ENCODE data around the gene SNX9.

SNX9 gene

DNA sequence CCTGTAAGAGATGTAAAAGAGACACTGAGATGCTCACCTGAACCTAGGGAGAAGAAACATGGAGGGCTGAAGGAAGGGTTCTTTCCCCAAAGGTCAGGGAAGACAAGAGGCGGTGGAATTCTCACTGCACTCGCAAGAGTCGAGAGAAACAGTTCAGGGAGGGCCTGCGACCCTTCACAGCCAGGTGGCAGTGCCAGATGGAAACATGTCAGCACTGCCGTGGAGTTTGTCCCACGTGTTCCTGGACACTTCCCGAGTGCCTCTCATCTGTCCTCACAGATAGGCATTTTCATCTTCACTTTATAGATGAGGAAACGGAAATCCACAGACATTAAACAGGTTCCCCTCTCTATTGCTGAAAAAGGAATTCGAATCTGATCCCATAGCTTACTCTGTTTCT, 88.2 kb downstream of the SNX9 start:
- H3K27me3 ChIP-seq (ENCODE audit: control insufficient read depth in 1 of 2, insufficient read depth in 1 of 2, low read length in 2 of 2) = no peaks in the 10 kb centered on the region
- peak overlapping the region; percentile 2 for H3K27ac ChIP-seq (ENCODE audit: low read length, poor library complexity, severe bottlenecking)
- H3K4me1 ChIP-seq (ENCODE audit: control insufficient read depth, insufficient read depth, low read depth, low read length) = peaks cover 5% of the 10 kb centered on the region
- WGBS = 92% methylated on average over 8 of the region's 9 CpGs
- H3K18ac ChIP-seq (ENCODE audit: low read depth in 1 of 2, low read length in 2 of 2) = no peak overlapping the region
- H2BK120ac ChIP-seq (ENCODE audit: low read depth, low read length) = no peak overlapping the region
- no peak overlapping the region for H3K4me2 ChIP-seq (ENCODE audit: low read length, poor library complexity, severe bottlenecking)
- H3K36me3 ChIP-seq (ENCODE audit: control insufficient read depth in 1 of 2, insufficient read depth in 2 of 2, low read depth in 1 of 2, low read length in 2 of 2) = peaks cover 24 to 94% of the 10 kb centered on the region in 2 experiments
- H3K79me1 ChIP-seq (replicated peaks; ENCODE audit: low read length, poor library complexity, severe bottlenecking) = peaks cover 16% of the 10 kb centered on the region
- H2AFZ ChIP-seq (ENCODE audit: low read depth, low read length) = no peak overlapping the region
- no peak for DNase-seq
- H3K23ac ChIP-seq (ENCODE audit: low read length in 2 of 2) = no peak overlapping the region
- no peaks in the 10 kb centered on the region for H3K9me3 ChIP-seq (ENCODE audit: control insufficient read depth, low read length)
- no peak overlapping the region for H3K4ac ChIP-seq (ENCODE audit: low read depth in 1 of 2, low read length in 2 of 2)
- H4K91ac ChIP-seq (ENCODE audit: low read length) = no peak overlapping the region
- no peak overlapping the region for H4K8ac ChIP-seq (ENCODE audit: low read length)
- no peak overlapping the region for H3K14ac ChIP-seq (ENCODE audit: low read length in 2 of 2)
- no peak overlapping the region for H2BK12ac ChIP-seq (ENCODE audit: low read length in 2 of 2)
- no peak overlapping the region for H3K4me3 ChIP-seq (ENCODE audit: insufficient read depth in 1 of 2, low read depth in 1 of 2, low read length in 2 of 2)
- H2AK5ac ChIP-seq (ENCODE audit: low read length, severe bottlenecking) = peak overlapping the region; percentile 28
- H3K9ac ChIP-seq (ENCODE audit: low read length) = peak overlapping the region; percentile 79
- H2BK15ac ChIP-seq (ENCODE audit: low read depth, poor library complexity, severe bottlenecking) = no peak overlapping the region
- H2BK5ac ChIP-seq (ENCODE audit: low read depth, low read length, poor library complexity, severe bottlenecking) = no peak overlapping the region

DNA sequence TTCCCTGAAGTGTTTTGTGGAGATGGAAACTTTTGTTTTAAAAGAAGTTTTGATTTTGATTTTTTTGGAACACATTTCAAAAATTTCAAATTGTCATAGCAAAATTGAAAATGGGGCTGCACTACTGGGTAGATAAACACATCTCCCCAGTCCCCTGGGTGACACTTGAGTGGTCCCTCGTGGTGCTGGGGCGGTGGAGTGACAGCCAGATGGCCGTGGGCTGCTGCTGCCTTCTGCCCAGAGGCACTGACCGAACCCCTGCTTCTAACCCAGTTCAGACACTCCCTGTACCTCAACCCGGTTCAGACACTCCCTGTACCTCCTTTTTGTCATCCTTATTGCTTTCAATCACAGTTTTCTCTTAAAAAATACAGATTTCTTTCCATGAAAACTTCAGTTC, 88.7 kb downstream of the SNX9 start:
- peaks cover 16% of the 10 kb centered on the region for H3K79me1 ChIP-seq (replicated peaks; ENCODE audit: low read length, poor library complexity, severe bottlenecking)
- peaks cover 24 to 94% of the 10 kb centered on the region in 2 experiments for H3K36me3 ChIP-seq (ENCODE audit: control insufficient read depth in 1 of 2, insufficient read depth in 2 of 2, low read depth in 1 of 2, low read length in 2 of 2)
- peaks cover 5% of the 10 kb centered on the region for H3K4me1 ChIP-seq (ENCODE audit: control insufficient read depth, insufficient read depth, low read depth, low read length)
- 94% methylated on average over 5 of the region's 5 CpGs for WGBS
- no peak overlapping the region for H3K4ac ChIP-seq (ENCODE audit: low read depth in 1 of 2, low read length in 2 of 2)
- H3K27me3 ChIP-seq (ENCODE audit: control insufficient read depth in 1 of 2, insufficient read depth in 1 of 2, low read length in 2 of 2) = no peaks in the 10 kb centered on the region
- H3K23ac ChIP-seq (ENCODE audit: low read length in 2 of 2) = no peak overlapping the region
- no peak overlapping the region for H4K8ac ChIP-seq (ENCODE audit: low read length)
- H3K14ac ChIP-seq (ENCODE audit: low read length in 2 of 2) = no peak overlapping the region
- H3K27ac ChIP-seq (ENCODE audit: low read length, poor library complexity, severe bottlenecking) = peak overlapping the region; percentile 90
- H2BK120ac ChIP-seq (ENCODE audit: low read depth, low read length) = no peak overlapping the region
- no peak overlapping the region for H2BK5ac ChIP-seq (ENCODE audit: low read depth, low read length, poor library complexity, severe bottlenecking)
- peak overlapping the region; percentile 79 for H3K9ac ChIP-seq (ENCODE audit: low read length)
- H4K91ac ChIP-seq (ENCODE audit: low read length) = no peak overlapping the region
- no peak overlapping the region for H2AFZ ChIP-seq (ENCODE audit: low read depth, low read length)
- peak overlapping the region in 1 of 2 experiments; percentile 6 for H2BK12ac ChIP-seq (ENCODE audit: low read length in 2 of 2)
- DNase-seq = no peak
- no peak overlapping the region for H3K18ac ChIP-seq (ENCODE audit: low read depth in 1 of 2, low read length in 2 of 2)
- peak overlapping the region; percentile 82 for H2AK5ac ChIP-seq (ENCODE audit: low read length, severe bottlenecking)
- no peaks in the 10 kb centered on the region for H3K9me3 ChIP-seq (ENCODE audit: control insufficient read depth, low read length)
- H2BK15ac ChIP-seq (ENCODE audit: low read depth, poor library complexity, severe bottlenecking) = no peak overlapping the region
- H3K4me3 ChIP-seq (ENCODE audit: insufficient read depth in 1 of 2, low read depth in 1 of 2, low read length in 2 of 2) = no peak overlapping the region
- H3K4me2 ChIP-seq (ENCODE audit: low read length, poor library complexity, severe bottlenecking) = no peak overlapping the region

DNA sequence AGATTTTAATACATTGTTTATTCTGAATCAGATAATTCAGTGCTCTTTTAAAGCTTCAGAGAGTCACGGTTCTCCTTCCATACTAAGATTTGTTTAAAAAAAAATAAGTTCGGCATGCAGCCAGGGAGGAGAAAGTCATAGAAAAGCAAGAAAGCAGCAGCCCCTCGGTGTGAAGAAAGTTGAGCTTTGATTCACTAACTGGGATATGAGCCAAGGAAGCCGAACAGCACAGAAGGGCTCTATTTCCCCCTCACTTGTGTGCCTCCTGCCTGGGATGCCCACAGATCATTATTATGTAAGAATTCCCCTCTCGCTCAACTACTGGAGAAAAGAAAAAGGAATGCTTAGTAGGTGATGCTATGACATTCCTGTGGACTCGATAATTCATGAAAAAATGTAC, 89.3 kb downstream of the SNX9 start:
- no peaks in the 10 kb centered on the region for H3K9me3 ChIP-seq (ENCODE audit: control insufficient read depth, low read length)
- no peak overlapping the region for H2AFZ ChIP-seq (ENCODE audit: low read depth, low read length)
- peak overlapping the region; percentile 90 for H3K27ac ChIP-seq (ENCODE audit: low read length, poor library complexity, severe bottlenecking)
- H2BK12ac ChIP-seq (ENCODE audit: low read length in 2 of 2) = no peak overlapping the region
- DNase-seq = no peak
- no peak overlapping the region for H4K8ac ChIP-seq (ENCODE audit: low read length)
- H3K4me2 ChIP-seq (ENCODE audit: low read length, poor library complexity, severe bottlenecking) = no peak overlapping the region
- H3K18ac ChIP-seq (ENCODE audit: low read depth in 1 of 2, low read length in 2 of 2) = no peak overlapping the region
- H3K23ac ChIP-seq (ENCODE audit: low read length in 2 of 2) = no peak overlapping the region
- no peak overlapping the region for H2BK120ac ChIP-seq (ENCODE audit: low read depth, low read length)
- peaks cover 5% of the 10 kb centered on the region for H3K4me1 ChIP-seq (ENCODE audit: control insufficient read depth, insufficient read depth, low read depth, low read length)
- peaks cover 22 to 94% of the 10 kb centered on the region in 2 experiments for H3K36me3 ChIP-seq (ENCODE audit: control insufficient read depth in 1 of 2, insufficient read depth in 2 of 2, low read depth in 1 of 2, low read length in 2 of 2)
- no peak overlapping the region for H2BK5ac ChIP-seq (ENCODE audit: low read depth, low read length, poor library complexity, severe bottlenecking)
- no peak overlapping the region for H2BK15ac ChIP-seq (ENCODE audit: low read depth, poor library complexity, severe bottlenecking)
- 95% methylated on average over 4 of the region's 6 CpGs for WGBS
- H3K14ac ChIP-seq (ENCODE audit: low read length in 2 of 2) = no peak overlapping the region
- no peak overlapping the region for H4K91ac ChIP-seq (ENCODE audit: low read length)
- H2AK5ac ChIP-seq (ENCODE audit: low read length, severe bottlenecking) = no peak overlapping the region
- peaks cover 16% of the 10 kb centered on the region for H3K79me1 ChIP-seq (replicated peaks; ENCODE audit: low read length, poor library complexity, severe bottlenecking)
- H3K27me3 ChIP-seq (ENCODE audit: control insufficient read depth in 1 of 2, insufficient read depth in 1 of 2, low read length in 2 of 2) = no peaks in the 10 kb centered on the region
- H3K9ac ChIP-seq (ENCODE audit: low read length) = peak overlapping the region; percentile 79
- no peak overlapping the region for H3K4ac ChIP-seq (ENCODE audit: low read depth in 1 of 2, low read length in 2 of 2)
- H3K4me3 ChIP-seq (ENCODE audit: insufficient read depth in 1 of 2, low read depth in 1 of 2, low read length in 2 of 2) = no peak overlapping the region

DNA sequence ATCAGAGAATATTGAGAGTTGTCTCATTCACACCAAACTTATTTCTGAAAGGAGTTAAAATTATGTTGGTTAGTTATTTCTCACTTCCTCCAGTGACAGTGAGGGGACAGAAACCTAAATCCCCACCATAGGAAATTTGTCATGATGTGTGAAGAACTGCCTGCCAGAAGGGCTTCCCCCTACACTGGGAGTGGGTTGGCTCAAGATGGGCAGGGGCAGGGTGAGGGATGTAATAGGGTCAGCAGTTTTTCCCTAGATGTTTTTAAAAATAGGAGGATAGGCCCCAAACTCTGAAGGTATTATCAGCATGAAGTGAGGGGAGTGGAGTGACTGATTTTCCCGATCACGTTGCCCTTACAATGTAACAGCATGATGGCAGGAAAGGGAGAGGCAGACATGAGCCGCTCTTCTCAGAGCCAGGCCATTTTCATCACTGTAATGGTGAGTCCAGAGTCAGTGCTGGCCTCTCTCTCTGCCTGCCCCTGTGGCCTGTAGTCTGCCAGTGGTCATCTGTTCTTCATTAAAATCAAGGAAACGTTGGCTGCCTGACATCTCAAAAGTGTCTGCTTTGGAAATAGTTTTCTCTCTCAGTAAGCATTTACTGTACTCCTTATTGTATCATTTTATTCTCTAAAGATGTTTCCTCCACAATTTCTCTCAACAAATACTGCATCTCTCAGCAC, 98.8 kb downstream of the SNX9 start:
- WGBS = 93% methylated on average over 4 of the region's 4 CpGs
- no peak overlapping the region for H2BK12ac ChIP-seq (ENCODE audit: low read length in 2 of 2)
- peaks cover 21 to 98% of the 10 kb centered on the region in 2 experiments for H3K36me3 ChIP-seq (ENCODE audit: control insufficient read depth in 1 of 2, insufficient read depth in 2 of 2, low read depth in 1 of 2, low read length in 2 of 2)

More for the DNA sequence above, 98.8 kb downstream of the SNX9 start:
- no peaks in the 10 kb centered on the region for H3K9me3 ChIP-seq (ENCODE audit: control insufficient read depth, low read length)
- H3K27ac ChIP-seq (ENCODE audit: low read length, poor library complexity, severe bottlenecking) = no peak overlapping the region
- H2BK15ac ChIP-seq (ENCODE audit: low read depth, poor library complexity, severe bottlenecking) = no peak overlapping the region
- no peaks in the 10 kb centered on the region for H3K27me3 ChIP-seq (ENCODE audit: control insufficient read depth in 1 of 2, insufficient read depth in 1 of 2, low read length in 2 of 2)
- peak overlapping the region; percentile 59 for H3K9ac ChIP-seq (ENCODE audit: low read length)
- H2AK5ac ChIP-seq (ENCODE audit: low read length, severe bottlenecking) = no peak overlapping the region
- no peak overlapping the region for H3K4ac ChIP-seq (ENCODE audit: low read depth in 1 of 2, low read length in 2 of 2)
- no peaks in the 10 kb centered on the region for H3K4me1 ChIP-seq (ENCODE audit: control insufficient read depth, insufficient read depth, low read depth, low read length)
- no peak overlapping the region for H2BK5ac ChIP-seq (ENCODE audit: low read depth, low read length, poor library complexity, severe bottlenecking)
- H4K8ac ChIP-seq (ENCODE audit: low read length) = no peak overlapping the region
- DNase-seq = no peak
- no peak overlapping the region for H3K23ac ChIP-seq (ENCODE audit: low read length in 2 of 2)
- no peak overlapping the region for H3K4me3 ChIP-seq (ENCODE audit: insufficient read depth in 1 of 2, low read depth in 1 of 2, low read length in 2 of 2)
- no peak overlapping the region for H3K4me2 ChIP-seq (ENCODE audit: low read length, poor library complexity, severe bottlenecking)
- H2BK120ac ChIP-seq (ENCODE audit: low read depth, low read length) = no peak overlapping the region
- H3K18ac ChIP-seq (ENCODE audit: low read depth in 1 of 2, low read length in 2 of 2) = no peak overlapping the region
- no peak overlapping the region for H2AFZ ChIP-seq (ENCODE audit: low read depth, low read length)
- H3K79me1 ChIP-seq (replicated peaks; ENCODE audit: low read length, poor library complexity, severe bottlenecking) = peaks cover 23% of the 10 kb centered on the region
- no peak overlapping the region for H4K91ac ChIP-seq (ENCODE audit: low read length)
- H3K14ac ChIP-seq (ENCODE audit: low read length in 2 of 2) = no peak overlapping the region
